Epithelial cell of prostate (primary cell): ENCODE data around the gene C3.
A peak's percentile ranks its signal among the peaks of the same experiment; 100 is the strongest.
"Not testable (repeated sequence)": the region's sequence is repeated elsewhere in the genome, so short reads cannot be mapped to it uniquely, and the experiment has no call there.

Experiments used
- DNase-seq: peaks from one replicate; pipeline ENCODE4 v3.0.0-alpha.2; 2011; ENCODE audit warnings: low read depth, low spot score
- H3K27ac ChIP-seq: fragments of 450-650 bp; 2 replicates; pipeline ENCODE4 v1.5.1; 2017; ENCODE audit warnings: mild to moderate bottlenecking

Gene C3

GRCh38 chr19:6748543-6748942 lies 28.1 kb upstream of the C3 start:
- DNase-seq = not testable (repeated sequence)
- peak overlapping the region; percentile 2 for H3K27ac ChIP-seq

DNA sequence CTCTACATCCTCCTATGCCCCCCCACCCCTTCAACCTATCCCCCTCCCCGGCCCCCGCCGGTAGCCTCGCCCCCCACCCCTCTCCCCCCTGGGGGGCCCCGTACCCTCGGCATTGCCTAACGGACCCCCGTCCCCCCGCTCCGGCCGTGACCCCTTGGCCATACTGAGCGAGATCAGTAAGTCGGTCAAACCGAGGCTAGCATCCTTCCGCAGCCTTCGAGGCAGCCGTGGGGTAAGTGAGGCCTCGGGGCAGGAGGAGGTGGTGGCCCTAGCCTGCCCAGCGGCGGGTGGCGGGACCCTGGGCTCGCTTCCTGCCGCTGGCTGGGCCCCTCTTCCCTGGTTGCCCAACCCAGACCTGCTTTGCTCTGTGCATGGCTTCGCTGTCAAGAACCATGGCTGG lies 25.5 kb upstream of the C3 start:
- peak overlapping the region; percentile 85 for H3K27ac ChIP-seq

GRCh38 chr19:6744381-6745301 lies 24.2 kb upstream of the C3 start:
- DNase-seq = no peak
- peak overlapping the region; percentile 85 for H3K27ac ChIP-seq

More for the DNA sequence above, 25.5 kb upstream of the C3 start:
- no peak for DNase-seq

- no peak for DNase-seq
- peak overlapping the region; percentile 85 for H3K27ac ChIP-seq
These were observed 23.4 kb upstream of the C3 start for GRCh38 chr19:6743714-6744380.

GRCh38 chr19:6743066-6743465 lies 22.6 kb upstream of the C3 start:
- no peak for DNase-seq
- H3K27ac ChIP-seq = peak overlapping the region; percentile 85

- H3K27ac ChIP-seq = peak overlapping the region; percentile 95
- no peak for DNase-seq
These were observed 20.3 kb upstream of the C3 start for GRCh38 chr19:6740589-6741343.

GRCh38 chr19:6739883-6740588 lies 19.6 kb upstream of the C3 start:
- peak overlapping the region; percentile 95 for H3K27ac ChIP-seq
- DNase-seq = no peak

GRCh38 chr19:6739390-6739882 lies 19.0 kb upstream of the C3 start, which contains the start of gene TRIP10:
TRIP10 (plus strand) TSS chr19:6739680; CDS start chr19:6739762, 82 bp downstream.
- H3K27ac ChIP-seq = peak within 1 kb of the TSS; percentile 95
- no peak for DNase-seq

DNA sequence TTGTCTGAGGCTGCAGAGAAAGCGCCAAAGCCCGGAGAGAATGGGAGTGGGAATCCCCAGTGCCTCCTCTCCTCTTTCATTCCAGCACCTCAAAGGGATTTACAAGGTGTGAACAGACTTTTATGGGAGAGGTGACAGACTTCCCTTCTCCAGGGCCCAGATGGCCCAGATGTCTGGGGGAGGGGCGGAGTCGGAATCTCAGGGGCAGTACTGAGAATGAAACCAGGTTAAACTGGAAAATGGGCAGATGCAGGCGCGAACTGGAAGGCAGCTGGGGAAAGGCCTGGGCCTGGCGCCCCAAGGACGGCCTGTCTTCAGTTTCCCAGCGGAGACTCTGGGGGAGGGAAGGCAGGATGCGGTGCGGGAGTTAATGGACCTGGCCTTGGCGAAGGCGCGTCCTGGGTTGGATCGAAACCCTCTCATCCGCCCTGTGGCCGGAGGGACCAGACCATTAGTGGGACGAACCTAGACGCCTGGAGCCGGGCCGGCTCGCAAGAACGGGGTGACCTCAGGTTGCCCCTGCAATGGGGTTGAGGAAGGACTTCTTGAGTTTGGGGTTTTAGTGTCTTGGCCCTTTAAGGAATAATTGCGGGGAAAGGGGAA lies 18.4 kb upstream of the C3 start:
- no peak for DNase-seq
- peak overlapping the region; percentile 95 for H3K27ac ChIP-seq

- peak overlapping the region; percentile 95 for H3K27ac ChIP-seq
- no peak for DNase-seq
These were observed 17.7 kb upstream of the C3 start for GRCh38 chr19:6737873-6738786.

- H3K27ac ChIP-seq = peak within 1 kb of the TSS; percentile 95
- peak; percentile 100 for DNase-seq
These were observed 16.9 kb upstream of the C3 start, which contains the start of gene GPR108 for GRCh38 chr19:6737284-6737872. GPR108 (minus strand) TSS chr19:6737580; CDS start chr19:6737576, 4 bp downstream.

GRCh38 chr19:6736917-6737283 lies 16.4 kb upstream of the C3 start:
- H3K27ac ChIP-seq = peak overlapping the region; percentile 95
- DNase-seq = no peak

- H3K27ac ChIP-seq = peak overlapping the region; percentile 95
- no peak for DNase-seq
These were observed 15.9 kb upstream of the C3 start for GRCh38 chr19:6736169-6736916.

- DNase-seq = no peak
- H3K27ac ChIP-seq = peak overlapping the region; percentile 95
These were observed 14.9 kb upstream of the C3 start for GRCh38 chr19:6735181-6735911.

GRCh38 chr19:6734096-6734696 lies 13.7 kb upstream of the C3 start:
- no peak overlapping the region for H3K27ac ChIP-seq
- DNase-seq = no peak
